Measurements from ENCODE around the gene PDE6B.
"Not testable (repeated sequence)": the region's sequence is repeated elsewhere in the genome, so short reads cannot be mapped to it uniquely, and the experiment has no call there.

The PDE6B gene

DNA sequence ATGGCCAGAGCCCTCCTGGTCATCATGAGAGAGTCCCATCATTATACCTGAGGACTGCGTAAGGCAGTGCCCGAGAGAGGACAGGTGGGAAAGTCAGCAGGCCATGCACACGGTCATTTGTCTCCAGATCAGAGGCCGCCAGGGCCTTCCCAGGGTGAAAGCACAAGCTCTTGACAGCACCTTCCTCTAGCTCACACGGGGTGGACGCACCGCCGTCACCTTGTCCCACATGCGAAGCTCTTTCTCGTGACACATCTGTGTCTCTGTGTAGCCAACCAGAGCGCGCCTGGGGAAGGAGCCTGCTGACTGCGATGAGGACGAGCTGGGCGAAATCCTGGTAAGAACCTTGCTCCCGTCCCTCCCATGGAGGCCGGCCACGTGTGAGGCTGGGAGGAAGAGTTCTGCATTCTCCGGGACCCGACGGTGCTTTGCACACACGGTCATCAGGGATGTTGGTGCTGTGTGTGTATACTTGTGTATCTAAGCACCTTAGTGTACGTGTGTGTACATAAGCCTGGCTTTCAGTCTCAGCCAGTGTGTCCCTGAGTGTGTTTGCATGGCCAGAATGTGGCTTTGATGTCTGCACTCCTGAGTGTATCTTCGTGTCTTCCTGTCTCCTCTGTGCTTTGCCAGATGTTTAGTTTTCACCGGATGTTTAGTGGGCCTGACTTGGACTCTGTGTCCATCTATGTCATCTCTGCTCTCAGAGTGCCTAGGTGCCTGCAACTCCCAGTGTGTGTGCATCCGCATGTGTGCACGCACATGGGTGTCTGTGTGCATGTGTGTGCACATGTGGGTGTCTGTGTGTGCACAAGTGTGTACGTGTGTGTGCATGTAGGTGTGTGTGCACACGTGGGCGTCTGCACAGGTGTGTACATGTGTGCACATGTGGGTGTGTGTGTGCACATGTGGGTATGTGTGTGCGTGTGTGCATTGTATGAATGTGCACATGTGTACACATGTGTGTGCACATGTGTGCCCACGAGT is 33.6 kb downstream of the PDE6B start:
- DNase-seq: no peak

DNA sequence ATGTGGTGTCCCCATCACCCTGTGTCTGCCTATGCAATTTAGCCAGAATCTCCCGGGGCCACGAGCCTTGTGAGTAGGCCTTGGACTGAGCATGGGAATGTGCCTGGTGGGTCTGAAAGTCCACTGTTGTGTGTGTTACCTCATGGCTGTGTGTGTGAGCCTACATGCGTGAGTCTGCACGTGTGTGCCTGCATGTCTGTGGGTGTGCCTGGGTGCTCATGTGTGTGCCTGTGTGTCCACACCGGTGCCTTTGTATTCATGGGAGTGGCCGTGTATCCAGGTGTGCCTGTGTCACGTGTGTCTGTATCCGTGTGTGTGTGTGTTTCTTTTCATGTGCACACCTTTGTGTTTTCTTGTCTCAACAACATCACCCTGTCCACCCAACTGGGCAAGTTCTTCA is 34.5 kb downstream of the PDE6B start:
- DNase-seq: no peak

DNA sequence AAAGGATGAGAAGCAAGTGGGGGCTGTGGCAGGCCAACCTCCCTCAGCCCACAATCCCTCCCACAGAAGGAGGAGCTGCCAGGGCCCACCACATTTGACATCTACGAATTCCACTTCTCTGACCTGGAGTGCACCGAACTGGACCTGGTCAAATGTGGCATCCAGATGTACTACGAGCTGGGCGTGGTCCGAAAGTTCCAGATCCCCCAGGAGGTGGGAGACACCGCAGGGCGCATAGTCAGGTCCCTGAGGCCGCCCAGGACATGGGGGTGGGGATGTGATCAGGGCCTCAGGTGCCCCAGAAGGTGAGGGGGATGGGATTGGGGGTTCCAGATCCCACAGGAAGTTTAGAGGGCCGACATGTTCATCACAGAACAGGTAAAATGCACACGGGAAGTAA is 35.0 kb downstream of the PDE6B start:
- DNase-seq: no peak

DNA sequence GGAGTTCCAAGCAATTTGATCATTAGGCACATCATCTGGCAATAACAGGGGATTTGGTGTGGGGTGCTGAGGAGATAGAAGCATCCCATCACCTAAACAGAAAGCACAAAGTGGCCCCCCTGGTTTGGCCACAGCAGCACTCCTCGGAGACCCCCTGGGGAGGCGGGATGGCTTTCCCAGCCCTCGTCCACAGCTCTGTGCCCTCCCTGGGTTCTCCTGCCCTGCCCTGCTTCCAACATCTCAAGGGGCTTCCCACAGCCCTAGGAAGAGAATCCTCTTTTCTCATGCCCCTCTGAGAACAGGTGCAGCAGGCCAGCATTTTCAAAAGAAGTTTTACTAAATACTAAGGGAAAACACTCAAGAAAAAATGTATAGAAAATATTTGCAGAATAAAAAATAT is 35.9 kb downstream of the PDE6B start:
- DNase-seq: no peak

DNA sequence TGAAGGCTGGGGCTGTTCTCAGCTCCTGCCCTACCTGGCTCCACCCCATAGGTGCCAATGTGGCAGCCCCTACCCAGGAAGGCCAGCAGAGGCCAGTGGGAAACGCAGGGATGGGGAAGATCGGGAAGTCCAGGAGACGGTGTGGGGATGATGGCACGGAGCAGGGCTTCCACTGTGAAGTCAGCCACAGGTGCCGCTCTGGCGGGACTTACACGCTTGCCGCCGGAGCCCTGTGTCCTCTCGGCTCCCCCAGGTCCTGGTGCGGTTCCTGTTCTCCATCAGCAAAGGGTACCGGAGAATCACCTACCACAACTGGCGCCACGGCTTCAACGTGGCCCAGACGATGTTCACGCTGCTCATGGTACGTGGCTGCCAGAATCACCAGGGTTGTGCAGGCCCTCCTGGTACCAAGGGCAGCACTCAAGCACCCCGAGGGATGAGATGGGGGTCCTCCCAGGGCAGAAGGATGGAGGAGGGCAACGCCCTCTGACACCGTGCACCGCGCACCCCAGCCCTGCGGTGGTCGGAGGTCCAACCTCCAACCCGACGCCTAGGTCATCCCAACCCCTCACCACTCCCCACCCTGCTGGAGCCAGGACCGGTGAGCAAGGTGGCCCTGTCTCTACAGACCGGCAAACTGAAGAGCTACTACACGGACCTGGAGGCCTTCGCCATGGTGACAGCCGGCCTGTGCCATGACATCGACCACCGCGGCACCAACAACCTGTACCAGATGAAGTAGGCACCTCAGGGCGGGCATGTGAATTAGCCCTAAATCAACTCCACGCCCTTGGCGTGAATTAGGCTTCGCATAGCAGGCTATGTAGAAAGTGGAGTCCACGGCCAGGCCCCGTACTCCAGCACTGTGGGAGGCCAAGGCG is 36.7 kb downstream of the PDE6B start:
- no peak for DNase-seq

DNA sequence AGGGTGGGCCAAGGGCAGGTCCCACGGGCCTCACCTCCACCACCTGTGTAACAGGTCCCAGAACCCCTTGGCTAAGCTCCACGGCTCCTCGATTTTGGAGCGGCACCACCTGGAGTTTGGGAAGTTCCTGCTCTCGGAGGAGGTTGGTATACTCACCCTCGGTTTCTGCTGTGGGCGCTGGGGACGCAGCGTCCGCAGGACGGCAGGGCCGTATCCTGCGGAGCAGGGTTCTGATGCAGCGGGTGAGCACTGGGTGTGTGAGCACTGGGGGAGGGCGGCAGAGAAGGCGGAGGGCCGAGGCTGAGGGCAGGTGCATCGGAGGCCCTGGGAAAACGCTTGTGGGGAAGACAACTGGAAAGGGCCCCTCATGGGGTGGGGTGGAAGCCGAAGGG is 37.7 kb downstream of the PDE6B start:
- no peak for DNase-seq

DNA sequence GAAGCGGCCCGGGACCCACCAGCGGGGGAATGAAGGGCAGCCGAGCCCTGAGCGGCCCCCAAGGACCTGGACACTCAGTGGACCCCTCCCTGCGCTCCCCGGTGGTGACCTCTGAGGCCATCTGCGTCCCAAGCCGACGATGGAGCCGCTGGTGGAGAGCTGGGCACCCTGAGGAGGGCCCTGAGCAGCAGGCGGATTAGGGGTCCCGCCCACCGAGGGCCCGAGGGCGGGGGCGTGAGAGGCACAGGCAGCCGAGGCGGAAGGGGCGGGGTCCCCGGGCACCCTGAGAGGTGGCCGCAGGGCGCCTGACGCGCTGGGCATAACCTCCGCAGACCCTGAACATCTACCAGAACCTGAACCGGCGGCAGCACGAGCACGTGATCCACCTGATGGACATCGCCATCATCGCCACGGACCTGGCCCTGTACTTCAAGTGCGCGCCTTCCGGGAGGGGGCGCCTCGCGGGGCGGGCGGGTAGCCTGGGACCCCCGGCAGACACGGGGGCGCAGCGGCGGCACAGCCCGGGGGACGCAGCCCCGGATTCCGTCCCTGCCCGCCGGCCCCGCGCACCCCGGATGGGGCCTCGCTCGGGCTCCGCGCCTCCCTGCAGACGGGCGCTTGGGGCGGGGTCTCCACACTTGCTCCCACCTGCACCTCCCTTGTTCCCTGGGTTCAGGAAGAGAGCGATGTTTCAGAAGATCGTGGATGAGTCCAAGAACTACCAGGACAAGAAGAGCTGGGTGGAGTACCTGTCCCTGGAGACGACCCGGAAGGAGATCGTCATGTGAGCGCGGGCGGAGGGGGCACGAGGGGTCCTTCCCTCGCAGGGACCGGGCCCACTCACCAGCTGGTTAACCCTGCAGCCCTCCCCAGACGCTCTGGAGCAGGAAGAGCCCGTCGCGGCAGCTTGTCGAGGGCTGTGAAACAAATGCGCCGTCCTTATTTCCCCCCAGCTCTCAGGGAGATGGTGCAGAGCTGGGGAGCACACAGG is 38.4 kb downstream of the PDE6B start:
- no peak for DNase-seq

DNA sequence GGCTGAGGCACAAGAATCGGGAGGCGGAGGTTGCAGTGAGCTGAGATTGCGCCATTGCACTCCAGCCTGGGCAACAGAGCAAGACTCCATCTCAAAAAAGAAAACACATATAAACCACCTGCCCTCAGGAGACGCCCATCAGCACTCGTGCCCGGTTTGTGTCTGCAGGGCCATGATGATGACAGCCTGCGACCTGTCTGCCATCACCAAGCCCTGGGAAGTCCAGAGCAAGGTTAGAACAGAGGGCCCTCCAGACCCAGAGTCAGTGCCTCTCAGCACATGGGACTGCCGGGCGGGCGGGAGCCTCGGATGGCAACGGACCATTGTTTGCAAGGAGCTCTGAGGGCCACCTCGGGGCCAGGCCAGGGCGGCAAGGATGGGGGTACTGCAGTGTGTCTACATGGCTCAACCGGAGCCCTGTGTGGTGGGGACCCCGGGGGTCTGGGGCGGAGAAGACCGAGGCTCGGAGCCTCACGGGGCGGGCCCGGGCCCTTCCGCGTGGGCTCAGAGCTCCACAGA is 39.4 kb downstream of the PDE6B start:
- DNase-seq: no peak

DNA sequence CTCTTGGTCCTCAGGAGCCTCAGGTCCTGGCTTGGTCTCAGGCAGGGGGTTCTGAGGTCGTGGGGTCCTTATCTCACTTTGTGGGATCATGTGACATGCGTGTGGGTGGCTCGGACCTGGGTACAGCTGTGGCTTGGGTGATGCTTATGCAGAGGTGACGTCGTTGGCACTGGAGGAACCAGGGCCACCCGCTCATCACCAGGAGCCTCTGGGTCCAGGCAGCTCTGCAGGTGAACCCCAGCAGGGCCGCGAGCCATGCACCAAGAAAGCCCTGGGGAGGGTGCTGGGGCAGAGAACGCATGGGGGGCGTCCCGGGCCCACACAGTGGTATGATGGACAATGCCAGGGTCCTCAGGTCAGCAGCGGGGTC is 40.0 kb downstream of the PDE6B start:
- DNase-seq: no peak

DNA sequence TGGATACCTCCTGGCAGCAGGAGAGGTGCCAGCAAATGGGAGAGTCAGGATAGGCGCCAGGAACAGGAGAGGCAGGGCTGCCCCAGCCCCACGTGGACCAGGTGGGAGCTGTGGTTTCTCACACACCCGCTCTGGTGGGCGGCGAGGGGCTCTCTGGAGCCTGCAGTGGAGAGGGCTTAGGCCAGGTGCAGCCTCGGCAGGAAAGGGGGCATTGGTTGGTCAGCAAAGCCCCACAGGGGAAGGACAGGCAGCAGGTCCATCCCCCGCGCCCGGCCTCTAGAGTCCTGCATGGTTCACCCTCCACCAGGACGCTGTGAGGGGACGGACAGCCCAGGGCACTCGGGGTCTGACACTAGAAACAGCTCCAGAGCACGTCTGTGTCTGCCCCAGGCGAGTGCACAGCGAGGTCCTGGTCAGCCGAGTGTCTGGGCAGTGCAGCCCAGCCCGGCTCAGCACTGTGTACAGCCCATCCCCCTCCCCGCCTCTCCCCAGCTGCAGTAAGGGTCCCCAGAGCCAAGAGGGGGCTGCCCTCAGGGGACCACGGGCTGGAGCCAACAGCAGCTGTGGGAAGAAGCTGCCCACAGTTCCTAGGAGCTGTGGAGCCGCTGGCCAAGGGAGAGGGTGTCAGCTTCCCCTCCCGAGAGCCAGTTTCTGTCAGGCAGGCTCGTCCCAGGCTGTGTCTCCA is 40.5 kb downstream of the PDE6B start:
- DNase-seq: no peak

DNA sequence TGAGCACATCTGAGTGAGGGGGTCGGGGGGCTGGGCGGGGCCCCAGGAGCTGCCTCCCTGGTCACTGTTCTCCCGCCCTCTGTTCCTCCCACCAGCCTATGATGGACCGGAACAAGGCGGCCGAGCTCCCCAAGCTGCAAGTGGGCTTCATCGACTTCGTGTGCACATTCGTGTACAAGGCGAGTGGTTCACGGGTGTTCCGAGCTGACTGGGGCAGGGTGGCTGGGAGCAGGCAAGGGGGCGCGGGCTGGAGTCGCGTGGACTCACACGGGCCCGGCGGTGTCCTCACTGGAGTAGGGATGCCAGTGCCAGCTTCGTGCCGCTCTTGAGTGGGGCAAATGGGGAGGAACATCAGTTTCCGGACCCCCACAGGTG is 41.0 kb downstream of the PDE6B start:
- DNase-seq: no peak

DNA sequence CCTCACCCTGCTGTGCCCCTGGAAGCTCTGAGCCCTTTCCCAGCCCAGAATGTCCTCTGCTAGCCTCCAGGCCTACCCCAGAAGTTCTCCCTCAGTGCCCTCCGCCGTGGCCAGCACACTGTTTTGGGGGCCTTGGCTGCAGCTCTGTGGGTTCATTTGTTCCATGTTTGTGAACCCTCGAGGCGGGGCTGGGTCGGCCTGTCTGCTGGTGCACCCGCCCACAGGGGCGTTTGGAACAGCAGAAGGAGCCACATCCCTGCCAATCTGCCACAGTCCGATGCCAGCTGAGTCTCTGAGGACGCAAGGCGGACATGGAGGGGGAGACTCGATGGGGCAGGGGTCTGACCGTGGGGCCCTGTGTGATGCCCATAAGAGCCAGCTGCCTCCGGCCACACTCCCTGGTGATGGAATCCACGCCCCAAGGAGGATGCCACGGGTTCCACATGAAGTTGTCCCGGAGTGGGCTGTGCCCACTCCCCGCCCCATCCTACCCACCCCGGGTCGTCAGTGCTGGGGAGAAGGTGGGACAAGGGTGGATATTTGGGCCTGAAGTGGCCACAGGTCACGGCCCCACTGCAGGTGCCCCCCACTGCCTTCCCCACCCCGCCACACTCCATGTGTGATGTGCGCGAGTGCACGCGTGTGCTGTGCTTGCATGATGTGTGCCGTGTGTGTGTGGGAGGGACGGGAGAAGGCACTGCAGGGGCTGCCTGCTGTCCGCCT is 41.6 kb downstream of the PDE6B start:
- DNase-seq: no peak

DNA sequence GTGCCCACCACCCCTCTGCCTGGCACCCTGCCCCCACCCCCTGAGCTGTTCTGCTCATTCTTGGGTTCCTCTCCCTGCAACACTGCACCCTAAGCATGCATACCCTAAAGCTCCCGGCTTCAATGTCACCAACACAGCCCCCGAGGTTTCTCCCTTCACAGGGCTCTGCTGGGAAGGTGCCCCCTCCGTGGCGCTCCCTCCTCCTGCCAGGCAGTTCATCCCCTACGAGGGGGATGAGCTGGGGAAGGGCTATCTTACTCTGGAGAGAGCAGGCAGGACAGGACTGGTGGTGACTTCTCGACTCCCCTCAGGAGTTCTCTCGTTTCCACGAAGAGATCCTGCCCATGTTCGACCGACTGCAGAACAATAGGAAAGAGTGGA is 42.2 kb downstream of the PDE6B start:
- DNase-seq: no peak

DNA sequence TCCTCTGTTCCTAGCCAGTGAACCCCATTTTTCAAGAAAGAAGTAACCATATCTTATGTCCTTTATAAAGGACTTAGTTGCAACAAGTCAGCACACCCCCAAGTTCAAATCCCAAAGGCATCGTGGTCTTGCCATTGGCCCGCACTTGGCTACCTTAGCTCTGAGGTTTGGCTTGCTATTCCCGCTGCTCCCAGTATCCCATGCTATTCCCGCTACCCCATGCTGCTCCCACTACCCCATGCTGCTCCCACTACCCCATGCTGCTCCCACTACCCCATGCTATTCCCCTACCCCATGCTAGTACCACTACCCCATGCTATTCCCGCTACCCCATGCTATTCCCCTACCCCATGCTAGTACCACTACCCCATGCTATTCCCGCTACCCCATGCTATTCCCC is 42.8 kb downstream of the PDE6B start:
- DNase-seq: not testable (repeated sequence)

DNA sequence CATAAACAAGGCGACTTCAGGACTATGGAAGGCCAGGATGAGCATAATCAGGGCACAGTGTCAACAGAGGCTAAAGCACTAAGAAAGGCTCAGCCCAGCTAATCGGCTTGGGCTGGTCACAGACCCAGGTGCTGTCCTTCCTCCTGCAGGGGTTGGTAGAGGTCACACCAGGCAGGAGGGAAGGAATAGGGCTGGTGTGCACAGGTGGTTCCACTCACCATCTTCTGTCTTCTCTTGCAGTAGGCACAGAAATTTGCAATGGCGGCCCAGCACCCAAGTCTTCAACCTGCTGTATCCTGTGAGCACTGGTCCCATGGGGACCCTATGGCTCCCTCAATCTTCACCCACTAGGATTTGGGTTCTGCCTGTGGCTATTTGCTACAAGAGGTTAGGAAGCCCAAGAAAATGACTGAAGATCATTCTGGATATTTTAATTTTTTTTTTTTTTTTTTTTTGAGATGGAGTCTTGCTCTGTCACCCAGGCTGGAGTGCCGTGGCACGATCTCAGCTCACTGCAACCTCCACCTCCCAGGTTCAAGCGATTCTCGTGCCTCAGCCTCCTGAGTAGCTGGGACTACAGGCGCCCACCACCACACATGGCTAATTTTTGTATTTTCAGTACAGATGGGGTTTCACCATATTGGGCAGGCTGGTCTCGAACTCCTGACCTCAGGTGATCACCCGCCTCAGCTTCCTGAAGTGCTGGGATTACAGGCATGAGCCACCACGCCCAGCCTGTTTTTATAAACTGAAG is 44.6 kb downstream of the PDE6B start:
- DNase-seq: not testable (repeated sequence)

DNA sequence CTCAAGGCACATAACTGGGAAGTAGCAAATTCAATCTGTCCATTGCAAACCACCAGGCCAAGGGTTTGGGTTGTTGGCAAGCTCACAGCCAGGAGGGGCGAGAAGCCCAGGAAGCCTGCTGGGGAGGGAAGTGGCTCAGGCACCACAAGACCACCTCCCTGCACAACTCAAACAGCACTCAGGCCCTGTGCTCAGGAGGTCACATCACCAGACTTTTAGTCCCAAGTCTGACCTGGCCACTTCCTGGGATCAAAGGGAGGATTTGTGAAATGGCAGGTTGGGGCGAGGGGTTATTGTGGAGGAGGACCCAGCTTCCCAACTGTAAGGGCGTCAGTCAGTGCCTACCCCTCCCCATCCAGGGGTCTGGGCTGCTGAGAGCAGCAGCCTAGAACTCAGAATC is 46.4 kb downstream of the PDE6B start:
- DNase-seq: no peak

DNA sequence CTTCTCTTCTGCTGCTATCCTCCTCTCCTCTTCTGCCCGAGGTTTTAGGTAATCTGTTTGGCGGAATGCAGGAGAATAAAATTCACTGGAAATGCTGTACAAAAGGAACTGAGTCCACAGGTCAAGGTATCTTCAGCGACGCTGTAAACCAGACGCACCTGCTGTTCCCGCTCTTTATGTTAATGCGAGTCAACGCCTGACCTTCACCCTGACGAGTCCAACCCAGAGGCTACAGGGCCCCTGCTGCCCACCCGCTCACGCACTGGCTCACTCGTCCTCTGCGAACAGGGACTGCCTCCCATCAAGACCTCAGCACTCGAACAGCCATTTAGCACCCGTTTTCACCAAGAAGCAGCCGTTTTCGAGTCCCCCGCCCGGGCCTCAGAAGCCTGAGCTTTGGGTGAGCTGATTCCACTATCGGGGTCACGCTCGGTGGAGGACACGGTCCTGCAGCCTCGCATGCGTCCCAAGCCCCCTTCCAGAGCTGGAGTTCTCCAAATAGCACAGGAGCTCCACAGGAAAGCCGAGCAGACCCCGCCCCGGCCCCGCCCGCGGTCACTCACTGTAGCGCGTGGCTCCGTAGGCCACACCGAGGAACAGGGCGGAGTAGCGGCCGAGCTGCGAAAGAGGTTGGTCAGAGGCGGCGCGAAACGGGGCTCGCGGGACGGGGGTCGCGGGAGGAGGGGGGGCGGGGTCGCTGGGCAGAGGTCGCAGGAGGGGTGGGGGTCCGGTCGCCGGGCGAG is 48.1 kb downstream of the PDE6B start:
- no peak for DNase-seq

DNA sequence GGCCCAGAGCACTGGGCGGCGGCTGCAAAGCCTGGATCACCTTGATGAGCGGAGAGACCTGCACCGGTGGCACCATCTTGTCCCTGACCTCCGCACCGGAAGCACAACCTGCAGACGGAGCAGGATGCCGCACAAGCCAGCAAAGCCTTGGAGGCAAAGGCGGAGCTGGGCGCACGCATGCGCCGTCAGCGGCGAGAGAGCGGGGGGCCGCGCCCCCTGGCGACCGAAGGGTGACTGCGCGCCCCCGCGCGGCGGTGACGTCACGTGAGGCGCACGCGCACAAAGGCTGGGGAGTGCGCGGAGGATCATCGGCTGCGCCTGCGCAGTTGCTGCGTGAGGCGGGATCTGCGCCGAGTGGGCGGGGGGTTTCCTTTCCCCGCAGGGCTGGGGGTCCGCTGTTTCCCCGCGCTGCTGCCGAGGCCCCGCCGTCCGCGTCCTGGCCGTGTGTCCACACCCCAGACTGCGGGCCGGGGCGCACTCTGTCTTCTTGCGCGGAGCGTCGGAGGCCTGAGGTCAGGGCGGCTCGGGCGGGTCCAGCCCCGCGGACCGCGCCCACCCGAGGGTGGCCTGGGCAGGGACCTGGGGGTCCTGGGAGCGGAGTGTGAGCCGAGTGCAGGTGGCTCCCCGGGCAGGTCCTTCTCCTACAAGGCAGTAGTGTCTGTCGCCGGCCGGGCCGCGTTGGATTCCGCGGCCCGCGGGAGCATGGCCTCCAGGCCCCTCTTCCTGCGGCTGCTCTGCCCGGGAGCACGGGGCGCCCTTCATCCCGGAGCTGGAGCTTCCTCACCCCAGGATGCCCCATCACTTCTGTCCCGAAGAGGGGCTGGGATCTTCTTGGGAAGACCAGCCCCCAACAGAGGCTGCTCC is 49.0 kb downstream of the PDE6B start, which contains the start of the genes ATP5ME and MYL5:
Gene ATP5ME (minus strand): TSS at position 105 of the 864 bp plus-strand sequence. CDS start 29 bp downstream, at position 76.
Gene MYL5 (plus strand): TSS at position 371 of the 864 bp plus-strand sequence. CDS start 3,485 bp downstream, outside the sequence.
- peak; percentile 95 for DNase-seq

Data from fibroblast of upper back skin (primary cell).